Measurements from ENCODE around the gene MTNR1A. TPM values are rescaled to one million over a fixed set of nuclear protein-coding genes. Genes with fewer than 3 reads are reported as not detected.

The MTNR1A gene
- total and polyA plus RNA-seq, 2 donors (not counting 3 experiments of a cell fraction or from before 2014, with no cell fraction given), result not detected

DNA sequence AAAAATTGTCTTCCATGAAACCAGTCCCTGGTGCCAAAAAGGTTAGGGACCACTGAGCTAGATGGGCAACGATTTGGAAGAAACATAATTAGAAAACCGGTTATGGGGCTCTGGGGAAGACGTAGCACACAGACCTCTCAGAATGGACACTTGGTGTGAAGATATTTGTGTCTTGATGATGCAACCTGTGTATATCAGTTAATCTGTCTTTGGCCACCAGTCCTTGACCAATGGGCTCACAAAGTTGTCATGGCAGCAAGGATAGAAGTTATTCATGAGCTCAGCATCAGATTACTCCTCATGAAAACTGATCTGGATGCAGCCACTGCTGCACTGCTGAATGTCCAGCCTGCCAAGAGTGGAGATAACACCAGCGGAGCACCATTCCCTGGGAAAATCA lies 13.6 kb downstream of the MTNR1A start:
- intact Hi-C loops (cut with micrococcal nuclease), result no loop called here
- BruUV-seq (replicated peaks), result no TSS peak
- H3K9ac ChIP-seq (replicated peaks; ENCODE audit: extremely low read depth, insufficient read depth, low read length), result no peak overlapping the region
- H3K4me2 ChIP-seq (ENCODE audit: insufficient read depth, low read length), result no peak overlapping the region
- no peak for DNase-seq (ENCODE audit: low read depth, low spot score)
- H2AFZ ChIP-seq (ENCODE audit: low read depth, low read length), result no peak overlapping the region
- TF ChIP-seq, protein P1, sequence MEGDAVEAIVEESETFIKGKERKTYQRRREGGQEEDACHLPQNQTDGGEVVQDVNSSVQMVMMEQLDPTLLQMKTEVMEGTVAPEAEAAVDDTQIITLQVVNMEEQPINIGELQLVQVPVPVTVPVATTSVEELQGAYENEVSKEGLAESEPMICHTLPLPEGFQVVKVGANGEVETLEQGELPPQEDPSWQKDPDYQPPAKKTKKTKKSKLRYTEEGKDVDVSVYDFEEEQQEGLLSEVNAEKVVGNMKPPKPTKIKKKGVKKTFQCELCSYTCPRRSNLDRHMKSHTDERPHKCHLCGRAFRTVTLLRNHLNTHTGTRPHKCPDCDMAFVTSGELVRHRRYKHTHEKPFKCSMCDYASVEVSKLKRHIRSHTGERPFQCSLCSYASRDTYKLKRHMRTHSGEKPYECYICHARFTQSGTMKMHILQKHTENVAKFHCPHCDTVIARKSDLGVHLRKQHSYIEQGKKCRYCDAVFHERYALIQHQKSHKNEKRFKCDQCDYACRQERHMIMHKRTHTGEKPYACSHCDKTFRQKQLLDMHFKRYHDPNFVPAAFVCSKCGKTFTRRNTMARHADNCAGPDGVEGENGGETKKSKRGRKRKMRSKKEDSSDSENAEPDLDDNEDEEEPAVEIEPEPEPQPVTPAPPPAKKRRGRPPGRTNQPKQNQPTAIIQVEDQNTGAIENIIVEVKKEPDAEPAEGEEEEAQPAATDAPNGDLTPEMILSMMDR (IDR thresholded peaks at IDR 0.05; ENCODE audit: extremely low read depth in 1 of 2, insufficient read depth in 1 of 2, low read depth in 1 of 2, low read length in 2 of 2), result no peak
- TF ChIP-seq POLR2AphosphoS5 (IDR thresholded peaks at IDR 0.05; ENCODE audit: insufficient read depth, low read depth, low read length) (no peak), MYC (IDR thresholded peaks at IDR 0.05; ENCODE audit: low read depth, low read length) (no peak), FOS (IDR thresholded peaks at IDR 0.05; ENCODE audit: borderline replicate concordance, insufficient read depth, low read length) (no peak), POLR2A (IDR thresholded peaks at IDR 0.05; ENCODE audit: low read depth, low read length) (no peak)
- H3K79me2 ChIP-seq (ENCODE audit: control insufficient read depth, insufficient read depth, low read length), result no peaks in the 10 kb centered on the region
- no peaks in the 10 kb centered on the region for H3K9me1 ChIP-seq (replicated peaks; ENCODE audit: control insufficient read depth, extremely low read depth, insufficient read depth, low read length)
- FAIRE-seq, result no peak
- no peak overlapping the region for H3K4me3 ChIP-seq (replicated peaks in 1 of 3; ENCODE audit: insufficient read depth in 1 of 3, low read depth in 1 of 3, low read length in 3 of 3)
- no peaks in the 10 kb centered on the region for H3K27me3 ChIP-seq (ENCODE audit: control insufficient read depth in 2 of 2, insufficient read depth in 2 of 2, low read length in 2 of 2)
- no peaks in the 10 kb centered on the region for H3K36me3 ChIP-seq (ENCODE audit: control insufficient read depth in 2 of 2, extremely low read depth in 1 of 2, insufficient read depth in 2 of 2, low read length in 2 of 2)
- CTCF ChIA-PET, result no interaction called here
- POLR2A ChIA-PET, result no interaction called here
- H4K20me1 ChIP-seq (replicated peaks; ENCODE audit: control insufficient read depth, extremely low read depth, insufficient read depth, low read length), result no peaks in the 10 kb centered on the region
- dilution Hi-C loops (cut with MboI; ENCODE audit: extremely low pct_ligation_motif_present, low sequenced_read_pairs), result no loop called here
- H3K27ac ChIP-seq (ENCODE audit: insufficient read depth, low read depth, low read length), result no peak overlapping the region
- H3K4me1 ChIP-seq (ENCODE audit: control insufficient read depth, extremely low read depth, insufficient read depth, low read length), result no peaks in the 10 kb centered on the region
- H3K9me3 ChIP-seq (replicated peaks; ENCODE audit: control insufficient read depth, insufficient read depth, low read length), result peaks cover 3% of the 10 kb centered on the region

- no peak for TF ChIP-seq FOS (IDR thresholded peaks at IDR 0.05; ENCODE audit: borderline replicate concordance, insufficient read depth, low read length)
- TF ChIP-seq, protein P1 (IDR thresholded peaks at IDR 0.05; ENCODE audit: extremely low read depth in 1 of 2, insufficient read depth in 1 of 2, low read depth in 1 of 2, low read length in 2 of 2), result no peak
- TF ChIP-seq POLR2AphosphoS5 (IDR thresholded peaks at IDR 0.05; ENCODE audit: insufficient read depth, low read depth, low read length), result no peak
- no peak for TF ChIP-seq JUN (IDR thresholded peaks at IDR 0.05; ENCODE audit: borderline replicate concordance, insufficient read depth, insufficient read length, low read depth)
- TF ChIP-seq MYC (IDR thresholded peaks at IDR 0.05; ENCODE audit: low read depth, low read length), result no peak
- no peak for TF ChIP-seq EZH2 (IDR thresholded peaks at IDR 0.05; ENCODE audit: borderline replicate concordance, low read depth, low read length, severe bottlenecking)
- no peak for TF ChIP-seq POLR2A (IDR thresholded peaks at IDR 0.05; ENCODE audit: low read depth, low read length)
- Histone ChIP-seq H2AFZ (ENCODE audit: low read depth, low read length) (no peak overlapping the region), H3K9ac (replicated peaks; ENCODE audit: extremely low read depth, insufficient read depth, low read length) (no peak overlapping the region), H3K4me1 (ENCODE audit: control insufficient read depth, extremely low read depth, insufficient read depth, low read length) (no peaks in the 10 kb centered on the region), H3K4me3 (replicated peaks in 1 of 3; ENCODE audit: insufficient read depth in 1 of 3, low read depth in 1 of 3, low read length in 3 of 3) (no peak overlapping the region), H3K79me2 (ENCODE audit: control insufficient read depth, insufficient read depth, low read length) (no peaks in the 10 kb centered on the region), H3K9me3 (replicated peaks; ENCODE audit: control insufficient read depth, insufficient read depth, low read length) (peaks cover 6% of the 10 kb centered on the region), H4K20me1 (replicated peaks; ENCODE audit: control insufficient read depth, extremely low read depth, insufficient read depth, low read length) (no peaks in the 10 kb centered on the region), H3K27me3 (ENCODE audit: control insufficient read depth in 2 of 2, insufficient read depth in 2 of 2, low read length in 2 of 2) (no peaks in the 10 kb centered on the region), H3K36me3 (ENCODE audit: control insufficient read depth in 2 of 2, extremely low read depth in 1 of 2, insufficient read depth in 2 of 2, low read length in 2 of 2) (no peaks in the 10 kb centered on the region), H3K9me1 (replicated peaks; ENCODE audit: control insufficient read depth, extremely low read depth, insufficient read depth, low read length) (no peaks in the 10 kb centered on the region), H3K4me2 (ENCODE audit: insufficient read depth, low read length) (no peak overlapping the region), H3K27ac (ENCODE audit: insufficient read depth, low read depth, low read length) (no peak overlapping the region)
- ChIA-PET POLR2A (no interaction called here), CTCF (no interaction called here)
- BruUV-seq (replicated peaks), result no TSS peak
- DNase-seq (ENCODE audit: low read depth, low spot score) (no peak), FAIRE-seq (no peak)
- dilution Hi-C loops (cut with MboI; ENCODE audit: extremely low pct_ligation_motif_present, low sequenced_read_pairs), result no loop called here
- intact Hi-C loops (cut with micrococcal nuclease), result no loop called here
Measured at GRCh38 chr4:186537843-186538521, 17.4 kb downstream of the MTNR1A start.

Data from endothelial cell of umbilical vein (primary cell).